MV-4-11 (cell line): Measurements from ENCODE around the gene KDM1A.
"Not testable (repeated sequence)": the region's sequence is repeated elsewhere in the genome, so short reads cannot be mapped to it uniquely, and the experiment has no call there.

ENCODE experiments used
- DNase-seq: peaks from one replicate; lab custom pipeline; 2025; lab: John Stamatoyannopoulos, UW

The KDM1A gene

DNA sequence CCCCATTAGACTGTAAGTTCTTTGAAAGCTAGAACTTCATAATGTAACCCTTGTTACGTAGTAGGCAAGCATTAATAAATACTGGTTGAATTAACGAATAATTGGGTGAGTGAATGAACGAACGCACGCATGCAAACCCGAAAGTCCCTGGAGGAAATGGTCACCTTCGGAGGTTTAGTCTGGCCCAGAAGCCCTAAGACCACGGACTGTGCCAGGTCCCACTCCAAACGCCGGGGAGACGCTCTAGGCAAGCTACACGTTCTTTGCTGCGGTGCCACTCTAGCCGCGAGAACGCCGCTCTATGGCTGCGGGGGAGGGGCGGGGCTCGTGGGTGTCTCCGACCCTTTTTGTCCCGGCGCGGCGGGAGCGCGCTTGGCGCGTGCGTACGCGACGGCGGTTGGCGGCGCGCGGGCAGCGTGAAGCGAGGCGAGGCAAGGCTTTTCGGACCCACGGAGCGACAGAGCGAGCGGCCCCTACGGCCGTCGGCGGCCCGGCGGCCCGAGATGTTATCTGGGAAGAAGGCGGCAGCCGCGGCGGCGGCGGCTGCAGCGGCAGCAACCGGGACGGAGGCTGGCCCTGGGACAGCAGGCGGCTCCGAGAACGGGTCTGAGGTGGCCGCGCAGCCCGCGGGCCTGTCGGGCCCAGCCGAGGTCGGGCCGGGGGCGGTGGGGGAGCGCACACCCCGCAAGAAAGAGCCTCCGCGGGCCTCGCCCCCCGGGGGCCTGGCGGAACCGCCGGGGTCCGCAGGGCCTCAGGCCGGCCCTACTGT, at the start of gene KDM1A:
KDM1A (plus strand) TSS at position 375 of the 769 bp plus-strand sequence; CDS start at position 504, 129 bp downstream.
- peak; percentile 94 for DNase-seq

DNA sequence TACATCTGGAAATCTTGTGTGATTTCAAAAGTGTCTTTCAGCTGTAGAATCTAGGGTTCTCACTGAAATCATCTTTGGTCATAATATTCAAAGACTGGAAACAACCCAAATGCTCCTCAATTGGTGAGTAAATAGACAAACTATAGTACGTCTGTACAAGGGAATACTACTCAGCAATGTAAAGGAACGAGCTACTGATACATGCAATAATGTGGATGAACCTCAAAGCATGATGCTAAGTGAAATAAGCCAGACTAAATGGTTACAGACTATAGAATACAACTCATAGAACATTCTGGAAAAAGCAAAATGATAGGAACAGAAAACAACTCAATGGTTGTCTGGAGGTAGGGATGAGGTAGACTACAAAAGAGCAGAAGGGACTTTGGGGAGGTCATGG, 49.2 kb upstream of the KDM1A start:
- no peak for DNase-seq

DNA sequence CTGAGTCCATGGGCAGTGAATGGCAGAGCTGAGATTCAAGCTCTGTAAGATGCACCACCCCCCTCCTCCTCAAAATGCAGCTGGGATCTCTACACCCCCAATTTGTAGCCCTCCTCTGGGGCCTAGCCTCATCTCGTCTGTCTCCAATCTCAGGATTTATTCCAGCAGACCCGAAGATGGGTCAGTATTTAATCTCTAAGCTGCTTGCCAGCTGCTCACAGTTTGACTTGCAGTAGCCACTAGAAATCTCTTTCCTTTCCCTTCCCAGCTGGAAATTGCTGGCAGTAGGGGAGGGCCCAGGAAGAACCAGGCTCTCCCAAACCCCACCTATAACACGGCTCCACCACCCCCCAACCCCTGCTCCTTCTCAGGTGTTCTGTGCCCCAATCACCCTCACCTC, 48.1 kb upstream of the KDM1A start:
- no peak for DNase-seq

DNA sequence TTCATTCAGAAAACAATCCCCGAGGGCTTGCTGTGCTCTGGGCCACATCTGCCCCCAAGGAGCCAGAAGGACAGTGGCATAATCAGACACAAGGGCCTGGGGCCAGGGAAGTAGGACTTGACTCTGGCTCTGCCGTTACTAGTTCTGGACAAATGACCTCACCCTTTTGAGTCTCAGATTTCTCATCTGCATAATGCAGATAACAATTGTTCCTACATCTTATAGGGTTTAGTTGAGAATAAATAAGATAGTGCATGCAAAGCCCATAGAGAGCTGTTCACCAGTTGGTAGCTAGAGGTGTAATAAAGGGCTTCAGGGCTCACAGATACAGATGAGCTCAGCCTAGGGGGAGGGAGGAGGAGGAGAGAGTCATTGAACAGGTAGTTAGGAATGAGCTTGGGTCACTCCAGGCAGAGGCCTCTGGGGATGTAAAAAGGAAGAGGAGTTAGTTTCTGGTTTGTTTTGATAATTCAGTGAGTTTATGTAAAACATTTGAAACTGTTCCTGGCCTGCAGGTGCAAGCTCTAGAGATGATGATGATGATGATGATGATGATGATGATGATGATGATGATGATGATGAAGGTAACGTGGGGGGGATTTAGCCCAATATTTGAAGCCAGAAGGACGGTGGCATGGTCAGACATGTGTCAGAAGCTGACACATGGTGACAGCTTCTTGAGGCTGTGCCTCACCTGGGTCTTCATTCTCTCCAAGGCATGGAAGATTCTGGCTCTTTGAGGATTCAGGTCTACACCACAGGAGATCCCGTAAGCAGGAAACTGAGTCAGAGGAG, 47.5 kb upstream of the KDM1A start:
- no peak for DNase-seq

DNA sequence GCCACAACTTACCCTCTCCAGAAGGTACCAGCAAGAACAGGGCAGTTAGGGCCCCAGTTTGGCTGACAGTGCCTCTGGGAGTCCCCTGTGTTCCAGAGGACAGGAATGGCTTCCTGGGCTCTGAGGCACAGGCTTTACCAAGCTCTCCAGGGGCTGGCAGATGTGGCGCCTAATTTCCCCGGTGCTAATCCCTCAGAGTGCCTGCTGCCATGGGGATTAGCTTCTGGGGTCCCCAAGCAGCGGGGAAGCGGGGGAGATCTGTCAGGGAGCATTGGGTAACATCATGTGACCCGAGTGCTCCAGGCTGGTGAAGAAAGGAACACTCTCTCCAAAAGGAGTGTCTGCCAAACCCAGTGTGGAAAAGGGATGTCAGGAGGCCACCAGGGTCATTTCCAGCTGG, 46.5 kb upstream of the KDM1A start, which contains the start of gene LACTBL1:
LACTBL1 (minus strand) TSS at position 107 of the 400 bp plus-strand sequence. CDS start 550 bp downstream, outside the sequence.
- no peak for DNase-seq

DNA sequence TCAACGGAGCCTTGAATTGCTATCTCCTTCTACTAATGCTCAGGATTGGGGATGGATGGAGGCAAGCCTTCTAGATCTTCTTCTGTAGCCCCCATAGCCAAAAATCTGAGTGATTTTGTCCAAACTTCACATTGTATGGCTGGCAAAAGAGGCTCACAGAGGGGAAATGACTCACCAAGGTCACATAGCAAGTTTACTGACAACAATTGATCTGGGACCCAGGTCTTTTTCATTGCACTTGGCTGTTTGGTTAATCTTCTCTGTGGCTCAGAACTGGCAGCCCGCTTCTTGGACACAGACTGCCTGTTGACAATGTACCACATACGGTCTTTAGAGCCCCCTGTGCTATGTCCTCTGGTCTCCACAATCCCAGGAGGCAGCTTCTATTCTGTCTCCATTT, 43.6 kb upstream of the KDM1A start:
- DNase-seq, result no peak

DNA sequence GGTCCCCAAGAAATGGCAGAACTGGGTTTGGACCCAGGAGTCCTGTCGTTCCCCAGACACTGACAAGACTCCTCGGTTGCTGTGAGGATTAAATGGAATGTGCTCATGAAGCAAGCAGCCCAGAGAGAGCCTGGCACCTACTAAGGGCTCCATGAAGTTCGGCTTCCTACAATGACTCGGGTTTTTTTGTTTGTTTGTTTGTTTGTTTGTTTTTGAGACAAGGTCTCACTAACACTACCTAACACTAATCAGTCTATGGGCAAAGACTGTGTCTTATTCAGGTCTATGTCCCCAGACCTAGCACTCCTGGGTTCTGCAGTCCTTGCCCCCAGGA, 43.2 kb upstream of the KDM1A start:
- no peak for DNase-seq

DNA sequence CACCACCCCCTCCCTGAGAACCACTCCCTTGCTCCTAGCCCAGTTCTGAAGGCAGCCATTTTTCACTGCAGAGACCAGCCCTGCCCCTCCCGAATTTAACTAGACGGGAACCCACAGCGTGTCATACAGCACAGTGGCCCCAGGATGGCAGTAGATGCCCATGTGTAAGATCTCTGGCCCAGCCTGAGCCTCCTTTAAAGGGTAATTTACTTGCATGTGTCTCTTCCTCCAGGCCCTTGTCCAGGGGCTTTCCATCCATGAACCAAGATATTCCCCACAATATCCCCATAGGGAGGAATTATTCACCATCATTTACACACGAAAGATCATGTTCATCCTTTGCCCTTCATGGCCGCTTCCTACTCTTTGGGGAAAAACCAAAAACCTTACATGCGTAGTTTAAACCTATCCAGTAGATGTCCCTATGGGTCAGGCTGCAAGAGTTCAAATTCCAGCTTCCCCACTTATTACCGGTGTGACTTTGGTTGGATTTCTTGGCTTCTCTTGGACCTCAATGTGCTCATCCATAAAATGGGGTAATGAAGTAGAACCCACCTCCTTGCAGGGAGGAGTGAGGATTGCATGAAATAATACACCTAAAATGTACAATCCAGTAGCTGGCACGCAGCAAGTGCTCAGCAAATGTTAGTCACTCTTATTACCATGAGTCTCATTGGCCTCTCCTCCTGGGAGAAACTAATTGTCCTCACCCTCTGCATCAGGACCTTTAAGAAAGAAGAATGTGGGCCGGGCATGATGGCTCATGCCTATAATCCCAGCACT, 42.6 kb upstream of the KDM1A start:
- DNase-seq, result peak; percentile 66

DNA sequence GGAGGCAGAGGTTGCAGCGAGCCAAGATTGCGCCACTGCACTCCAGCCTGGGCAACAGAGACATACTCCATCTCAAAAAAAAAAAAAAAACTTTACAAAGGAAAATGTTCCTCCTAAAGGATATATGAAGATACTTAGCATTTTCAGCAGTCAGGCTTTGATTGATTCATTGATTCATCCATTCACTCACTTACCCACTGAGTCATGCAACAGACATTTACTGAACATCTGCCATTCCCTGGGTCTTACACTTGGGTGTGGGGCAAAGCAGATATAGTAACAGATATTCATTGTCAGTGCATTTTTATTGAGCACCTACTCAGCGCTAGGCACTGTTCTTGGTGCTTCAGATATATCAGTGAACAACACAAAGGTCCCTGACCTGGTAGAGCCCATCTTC, 41.0 kb upstream of the KDM1A start:
- no peak for DNase-seq

DNA sequence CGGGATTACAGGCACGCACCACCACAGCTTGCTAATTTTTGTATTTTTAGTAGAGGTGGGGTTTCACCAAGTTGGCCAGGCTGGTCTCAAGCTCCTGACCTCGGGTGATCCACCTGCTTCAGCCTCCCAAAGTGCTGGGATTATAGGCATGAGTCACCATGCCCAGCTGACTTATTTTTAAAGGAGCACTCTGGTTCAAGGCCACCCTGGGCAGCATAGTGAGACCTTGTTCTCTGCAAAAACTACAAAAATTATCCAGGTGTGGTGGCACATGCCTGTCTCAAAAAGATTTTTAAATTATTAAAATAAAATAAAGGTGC, 38.8 kb upstream of the KDM1A start:
- not testable (repeated sequence) for DNase-seq

DNA sequence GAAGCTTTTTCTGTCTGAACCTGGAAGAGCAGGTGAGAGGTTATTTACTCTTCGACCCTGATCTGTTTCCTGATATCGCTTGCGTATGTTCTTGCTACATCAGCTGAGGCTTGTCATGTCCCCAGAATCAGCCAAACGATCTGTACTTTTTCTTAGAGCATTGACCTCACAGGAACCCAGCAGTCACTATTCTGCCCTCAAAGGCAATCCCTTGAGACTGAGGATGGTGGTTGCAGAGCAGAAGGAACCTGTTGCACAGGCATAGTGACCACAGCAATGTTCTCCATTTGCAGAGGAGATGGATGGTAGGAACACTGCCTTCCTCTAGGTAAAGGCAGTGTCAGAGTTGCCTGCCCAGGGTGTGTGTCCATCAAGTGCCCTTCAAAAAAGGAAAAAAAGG, 35.3 kb upstream of the KDM1A start:
- no peak for DNase-seq

DNA sequence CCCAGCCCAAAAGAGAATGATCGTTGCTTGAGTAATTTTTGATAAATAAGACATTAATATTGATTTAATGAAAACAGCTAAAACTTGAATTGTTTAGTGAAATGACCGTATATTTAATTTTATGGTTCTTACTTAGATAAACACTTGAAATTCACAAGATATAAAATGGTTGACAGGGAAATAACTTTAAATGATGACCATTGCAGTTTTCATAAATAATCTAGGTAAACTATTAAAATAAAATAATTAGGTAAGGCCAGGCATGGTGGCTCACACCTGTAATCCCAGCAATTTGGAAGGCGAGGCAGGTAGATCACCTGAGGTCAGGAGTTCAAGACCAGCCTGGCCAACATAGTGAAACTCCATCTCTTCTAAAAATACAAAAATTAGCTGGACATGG, 26.9 kb upstream of the KDM1A start:
- DNase-seq, result not testable (repeated sequence)

DNA sequence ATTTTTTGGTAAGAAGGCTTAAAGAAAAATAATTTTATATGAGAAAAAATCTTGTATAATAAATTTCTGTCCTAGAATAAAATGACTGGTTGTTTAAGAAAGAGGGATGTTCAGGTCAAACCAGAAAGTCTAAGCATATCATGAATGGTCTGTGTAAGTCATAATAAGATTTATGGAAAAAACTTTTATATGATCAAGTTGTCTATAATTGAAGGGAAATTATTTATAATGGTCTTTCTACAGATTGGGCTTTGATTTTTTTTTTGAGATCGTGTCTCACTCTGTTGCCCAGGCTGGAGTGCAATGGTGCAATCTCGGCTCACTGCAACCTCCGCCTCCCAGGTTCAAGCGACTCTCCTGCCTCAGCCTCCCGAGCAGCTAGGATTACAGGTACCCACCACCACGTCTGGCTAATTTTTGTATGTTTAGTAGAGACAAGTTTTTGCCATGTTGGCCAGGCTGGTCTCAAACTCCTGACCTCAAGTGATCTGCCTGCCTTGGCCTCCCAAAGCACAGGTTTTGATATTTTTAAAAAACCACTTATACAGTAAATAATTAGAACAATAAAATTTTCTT, 26.0 kb upstream of the KDM1A start:
- not testable (repeated sequence) for DNase-seq

DNA sequence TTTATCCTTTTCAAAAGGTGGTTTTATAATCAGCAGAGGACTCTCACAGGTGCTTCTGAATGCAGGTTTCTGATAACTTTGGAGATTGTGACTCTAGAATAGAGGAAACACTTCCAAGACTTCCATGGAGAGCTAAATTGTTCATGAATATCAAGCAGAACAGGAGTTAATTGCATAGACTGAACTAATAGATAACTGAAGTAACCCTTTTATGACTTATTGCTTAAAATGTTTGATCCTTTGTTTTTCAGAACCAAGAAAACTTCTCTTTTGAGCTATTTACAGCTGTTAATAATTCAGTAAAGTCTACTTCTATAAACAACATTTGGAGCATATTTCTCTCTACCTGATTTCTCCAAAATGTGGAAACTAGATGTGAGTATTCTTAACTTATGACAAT, 23.5 kb upstream of the KDM1A start:
- DNase-seq, result no peak

DNA sequence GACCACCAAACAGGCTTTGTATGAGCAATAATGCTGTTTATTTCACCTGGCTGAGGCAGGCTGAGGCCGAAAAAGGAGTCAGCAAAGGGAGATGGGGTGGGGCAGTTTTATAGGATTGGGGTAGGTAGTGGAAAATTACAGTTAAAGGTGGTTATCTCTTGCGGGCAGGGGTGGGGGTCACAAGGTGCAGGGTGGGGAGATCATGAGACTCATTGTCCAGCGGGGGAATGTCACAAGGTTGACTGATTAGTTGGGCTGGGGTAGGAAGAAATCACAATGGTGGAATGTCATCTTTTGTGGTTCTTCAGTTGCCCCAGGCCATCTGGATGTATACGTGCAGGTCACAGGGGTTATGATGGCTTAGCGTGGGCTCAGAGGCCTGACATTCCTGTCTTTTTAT, 21.7 kb upstream of the KDM1A start:
- not testable (repeated sequence) for DNase-seq

DNA sequence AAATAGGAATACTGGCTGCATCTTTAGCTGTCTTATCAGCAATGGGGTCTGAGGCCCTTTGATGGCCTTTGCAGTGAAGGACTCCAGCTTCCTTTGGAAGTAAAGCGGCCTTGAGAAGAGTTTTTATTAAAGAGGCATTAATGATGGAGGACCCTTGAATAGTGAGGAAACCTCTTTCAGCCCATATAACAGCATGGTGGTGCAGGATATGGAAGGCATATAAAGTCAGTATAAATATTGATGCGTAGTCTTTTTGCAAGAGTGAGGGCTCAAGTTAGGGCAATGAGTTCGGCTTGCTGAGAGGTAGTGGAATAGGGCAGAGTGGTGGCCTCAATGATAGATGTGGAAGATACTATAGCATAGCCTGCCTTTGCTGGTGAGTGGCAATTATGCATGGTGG, 19.1 kb upstream of the KDM1A start:
- not testable (repeated sequence) for DNase-seq

DNA sequence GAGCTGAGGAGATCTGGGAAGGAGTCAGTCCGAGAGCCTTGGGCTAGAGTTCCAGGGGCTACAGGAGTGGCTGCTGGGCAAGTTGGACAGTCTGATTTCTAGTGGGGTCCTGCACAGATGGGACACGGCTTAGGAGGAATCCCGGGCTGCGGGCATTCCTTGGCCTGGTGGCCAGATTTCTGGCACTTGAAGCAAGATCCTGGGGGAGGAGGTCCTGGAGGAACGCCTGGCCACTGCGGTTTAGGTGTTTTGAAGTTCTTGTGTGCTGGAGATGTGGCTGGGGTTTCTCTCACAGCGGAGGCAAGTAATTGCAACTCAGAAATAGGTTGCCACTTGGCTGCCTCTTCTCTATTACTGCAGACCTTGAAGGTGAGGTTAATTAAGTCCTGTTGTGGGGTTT, 17.1 kb upstream of the KDM1A start:
- not testable (repeated sequence) for DNase-seq

DNA sequence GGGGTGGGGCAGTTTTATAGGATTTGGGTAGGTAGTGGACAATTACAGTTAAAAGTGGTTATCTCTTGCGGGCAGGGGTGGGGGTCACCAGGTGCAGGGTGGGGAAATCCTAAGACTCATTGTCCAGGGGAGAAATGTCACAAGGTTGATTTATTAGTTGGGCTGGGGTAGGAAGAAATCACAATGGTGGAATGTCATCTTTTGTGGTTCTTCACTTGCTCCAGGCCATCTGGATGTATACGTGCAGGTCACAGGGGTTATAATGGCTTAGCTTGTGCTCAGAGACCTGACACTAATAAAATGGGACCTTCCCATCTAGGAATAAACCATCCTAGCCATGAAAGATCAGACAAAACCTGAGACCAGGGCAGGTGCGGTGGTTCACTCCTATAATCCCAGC, 15.2 kb upstream of the KDM1A start:
- DNase-seq, result no peak

DNA sequence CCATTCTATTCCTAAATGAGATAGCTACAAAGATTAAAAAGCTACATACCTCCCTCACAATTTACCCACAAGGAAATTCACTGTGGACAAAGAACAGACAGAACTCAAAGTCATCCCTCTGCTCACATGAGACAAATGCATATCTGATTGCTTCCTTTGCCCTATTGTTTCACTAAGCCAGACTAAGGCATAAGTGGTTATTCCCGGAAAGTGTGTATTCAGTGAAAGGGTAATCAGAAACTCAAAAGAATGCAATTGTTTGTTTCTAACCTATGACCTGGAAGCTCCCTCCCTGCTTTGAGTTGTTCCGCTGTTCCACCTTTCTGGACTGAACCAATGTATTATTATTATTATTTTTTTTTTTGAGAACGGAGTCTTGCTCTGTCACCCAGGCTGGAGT, 14.5 kb upstream of the KDM1A start:
- not testable (repeated sequence) for DNase-seq

DNA sequence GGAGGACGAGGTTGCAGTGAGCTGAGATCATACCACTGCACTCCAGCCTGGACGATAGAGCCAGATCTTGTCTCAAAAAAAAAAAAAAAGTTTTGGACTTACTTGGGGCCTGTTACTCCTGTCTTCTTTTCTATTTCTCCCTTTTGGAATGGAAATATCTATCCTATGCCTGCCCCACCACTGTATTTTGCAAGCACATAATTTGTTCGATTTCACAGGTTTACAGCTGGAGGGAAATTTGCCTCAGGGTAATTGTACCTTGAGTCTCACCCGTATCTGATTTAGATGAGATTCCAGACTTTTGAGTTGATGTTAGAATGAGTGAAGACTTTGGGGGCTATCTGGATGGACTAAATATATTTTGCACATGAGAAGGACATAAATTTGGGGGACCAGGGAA, 12.2 kb upstream of the KDM1A start:
- DNase-seq, result no peak

DNA sequence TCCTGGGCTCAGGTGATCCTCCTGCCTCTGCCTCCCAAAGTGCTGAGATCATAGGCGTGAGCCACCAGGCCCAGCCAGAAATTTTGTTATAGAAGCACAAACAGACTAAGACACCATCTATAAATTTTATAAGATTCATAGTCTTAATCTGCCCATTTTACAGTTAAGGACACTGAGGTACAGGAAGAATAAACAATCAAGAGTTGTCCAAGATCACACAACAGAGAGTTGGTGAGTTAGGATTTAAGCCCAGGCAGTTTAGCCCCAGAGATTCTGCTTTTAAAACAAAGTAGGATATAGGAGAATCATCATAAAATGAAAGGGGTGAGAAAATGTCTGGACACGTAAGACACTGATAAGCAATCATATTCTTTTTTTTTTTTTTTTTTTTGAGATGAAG, 10.4 kb upstream of the KDM1A start:
- no peak for DNase-seq

DNA sequence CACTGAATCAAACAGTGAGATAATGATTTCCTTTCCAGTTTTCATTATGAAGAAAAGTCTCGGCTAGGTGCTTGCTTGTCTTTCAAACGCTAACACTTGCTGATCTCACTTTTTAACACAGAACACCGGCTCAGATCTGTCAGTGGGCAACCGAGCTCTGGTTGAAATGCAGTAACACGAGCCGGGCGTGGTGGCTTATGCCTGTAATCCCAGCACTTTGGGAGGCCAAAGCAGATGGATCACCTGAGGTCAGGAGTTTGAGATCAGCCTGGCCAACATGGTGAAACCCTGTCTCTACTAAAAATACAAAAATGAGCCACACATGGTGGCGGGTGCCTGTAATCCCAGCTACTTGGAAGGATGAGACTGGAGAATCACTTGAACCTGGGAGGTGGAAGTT, 9.2 kb upstream of the KDM1A start:
- not testable (repeated sequence) for DNase-seq
